Measurements from ENCODE around the gene WAC.
"Not testable (repeated sequence)": the region's sequence is repeated elsewhere in the genome, so short reads cannot be mapped to it uniquely, and the experiment has no call there.

The WAC gene

GRCh38 chr10:28587270-28587969 lies 54.5 kb downstream of the WAC start:
- no peaks in the 10 kb centered on the region for H3K27me3 ChIP-seq (ENCODE audit: insufficient read depth, low read length)
- no peak overlapping the region for H3K27ac ChIP-seq (ENCODE audit: low read depth, low read length)
- no peaks in the 10 kb centered on the region for H3K9me3 ChIP-seq (ENCODE audit: insufficient read depth, low read depth, low read length)
- H3K9ac ChIP-seq (ENCODE audit: low read depth, low read length): no peak overlapping the region
- WGBS: 97% methylated on average over 5 of the region's 5 CpGs
- H3K4me3 ChIP-seq (ENCODE audit: low read length): no peak overlapping the region
- peaks cover 18% of the 10 kb centered on the region for H3K4me1 ChIP-seq (ENCODE audit: insufficient read depth, low read length)
- peaks cover 99% of the 10 kb centered on the region for H3K36me3 ChIP-seq (ENCODE audit: insufficient read depth, low read length)

- Histone ChIP-seq H3K27ac (ENCODE audit: low read depth, low read length) (no peak overlapping the region), H3K4me1 (ENCODE audit: insufficient read depth, low read length) (peaks cover 18% of the 10 kb centered on the region), H3K9me3 (ENCODE audit: insufficient read depth, low read depth, low read length) (no peaks in the 10 kb centered on the region), H3K9ac (ENCODE audit: low read depth, low read length) (no peak overlapping the region), H3K36me3 (ENCODE audit: insufficient read depth, low read length) (peaks cover 99% of the 10 kb centered on the region), H3K27me3 (ENCODE audit: insufficient read depth, low read length) (no peaks in the 10 kb centered on the region), H3K4me3 (ENCODE audit: low read length) (no peak overlapping the region)
- WGBS: 78% methylated on average over 1 of the region's 1 CpG
Measured at GRCh38 chr10:28587970-28588290, 55.0 kb downstream of the WAC start.

GRCh38 chr10:28592953-28593352 lies 60.0 kb downstream of the WAC start:
- Histone ChIP-seq H3K9me3 (ENCODE audit: insufficient read depth, low read depth, low read length) (no peaks in the 10 kb centered on the region), H3K36me3 (ENCODE audit: insufficient read depth, low read length) (peaks cover 99% of the 10 kb centered on the region), H3K4me3 (ENCODE audit: low read length) (no peak overlapping the region), H3K9ac (ENCODE audit: low read depth, low read length) (no peak overlapping the region), H3K27ac (ENCODE audit: low read depth, low read length) (no peak overlapping the region), H3K4me1 (ENCODE audit: insufficient read depth, low read length) (peaks cover 18% of the 10 kb centered on the region; the same call in 1 of the 2 replicates), H3K27me3 (ENCODE audit: insufficient read depth, low read length) (no peaks in the 10 kb centered on the region)
- WGBS: 97% methylated on average over 1 of the region's 1 CpG

GRCh38 chr10:28593811-28594210 lies 60.9 kb downstream of the WAC start:
- Histone ChIP-seq H3K27me3 (ENCODE audit: insufficient read depth, low read length) (no peaks in the 10 kb centered on the region), H3K4me1 (ENCODE audit: insufficient read depth, low read length) (peaks cover 18% of the 10 kb centered on the region; the same call in 1 of the 2 replicates), H3K27ac (ENCODE audit: low read depth, low read length) (no peak overlapping the region), H3K4me3 (ENCODE audit: low read length) (no peak overlapping the region), H3K36me3 (ENCODE audit: insufficient read depth, low read length) (peaks cover 99% of the 10 kb centered on the region), H3K9ac (ENCODE audit: low read depth, low read length) (no peak overlapping the region), H3K9me3 (ENCODE audit: insufficient read depth, low read depth, low read length) (no peaks in the 10 kb centered on the region)
- 33% methylated on average over 1 of the region's 2 CpGs for WGBS

- Histone ChIP-seq H3K27me3 (ENCODE audit: insufficient read depth, low read length) (no peaks in the 10 kb centered on the region), H3K9me3 (ENCODE audit: insufficient read depth, low read depth, low read length) (no peaks in the 10 kb centered on the region), H3K27ac (ENCODE audit: low read depth, low read length) (no peak overlapping the region), H3K4me3 (ENCODE audit: low read length) (no peak overlapping the region), H3K9ac (ENCODE audit: low read depth, low read length) (no peak overlapping the region), H3K36me3 (ENCODE audit: insufficient read depth, low read length) (peaks cover 99% of the 10 kb centered on the region), H3K4me1 (ENCODE audit: insufficient read depth, low read length) (peaks cover 18% of the 10 kb centered on the region; the same call in 1 of the 2 replicates)
- WGBS: 97% methylated on average over 4 of the region's 5 CpGs
Measured at GRCh38 chr10:28594406-28594805, 61.5 kb downstream of the WAC start.

DNA sequence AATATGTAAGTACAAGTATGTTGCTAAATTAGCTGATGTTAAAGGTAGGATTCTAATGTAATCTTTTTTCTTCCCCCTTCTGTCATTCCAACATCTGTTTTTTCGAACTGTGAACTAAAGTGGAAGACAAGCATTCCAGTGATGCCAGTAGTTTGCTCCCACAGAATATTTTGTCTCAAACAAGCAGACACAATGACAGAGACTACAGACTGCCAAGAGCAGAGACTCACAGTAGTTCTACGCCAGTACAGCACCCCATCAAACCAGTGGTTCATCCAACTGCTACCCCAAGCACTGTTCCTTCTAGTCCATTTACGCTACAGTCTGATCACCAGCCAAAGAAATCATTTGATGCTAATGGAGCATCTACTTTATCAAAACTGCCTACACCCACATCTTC lies 62.7 kb downstream of the WAC start:
- WGBS: 92% methylated on average over 3 of the region's 3 CpGs
- no peaks in the 10 kb centered on the region for H3K27me3 ChIP-seq (ENCODE audit: insufficient read depth, low read length)

DNA sequence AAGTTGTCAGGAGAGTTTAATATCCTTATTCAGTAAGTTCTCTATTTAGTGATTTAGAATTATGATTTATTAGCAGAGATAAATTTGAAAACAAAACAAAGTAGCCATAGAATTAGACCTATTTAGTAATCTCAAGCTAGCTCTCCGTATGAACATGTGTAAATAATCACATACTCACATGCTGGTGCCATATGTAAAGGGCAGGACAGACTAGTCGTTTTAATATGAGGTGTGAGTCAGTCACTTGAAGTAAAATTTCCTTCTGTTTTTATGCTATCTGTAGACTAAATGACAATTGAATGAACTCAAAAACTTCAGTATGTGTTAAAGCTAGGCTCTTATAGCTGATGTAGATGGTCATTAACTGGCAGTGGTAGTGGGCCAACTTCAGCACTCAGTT lies 67.1 kb downstream of the WAC start:
- Histone ChIP-seq H3K9me3 (ENCODE audit: insufficient read depth, low read depth, low read length) (no peaks in the 10 kb centered on the region), H3K4me1 (ENCODE audit: insufficient read depth, low read length) (peaks cover 18% of the 10 kb centered on the region; the same call in 1 of the 2 replicates), H3K4me3 (ENCODE audit: low read length) (no peak overlapping the region), H3K27me3 (ENCODE audit: insufficient read depth, low read length) (no peaks in the 10 kb centered on the region), H3K27ac (ENCODE audit: low read depth, low read length) (no peak overlapping the region), H3K9ac (ENCODE audit: low read depth, low read length) (no peak overlapping the region), H3K36me3 (ENCODE audit: insufficient read depth, low read length) (peaks cover 98% of the 10 kb centered on the region)
- WGBS: 100% methylated on average over 2 of the region's 2 CpGs

More for the DNA sequence above, 62.7 kb downstream of the WAC start:
- Histone ChIP-seq H3K27ac (ENCODE audit: low read depth, low read length) (no peak overlapping the region), H3K36me3 (ENCODE audit: insufficient read depth, low read length) (peaks cover 99% of the 10 kb centered on the region), H3K9me3 (ENCODE audit: insufficient read depth, low read depth, low read length) (no peaks in the 10 kb centered on the region), H3K9ac (ENCODE audit: low read depth, low read length) (no peak overlapping the region), H3K4me1 (ENCODE audit: insufficient read depth, low read length) (peaks cover 18% of the 10 kb centered on the region; the same call in 1 of the 2 replicates), H3K4me3 (ENCODE audit: low read length) (no peak overlapping the region)

DNA sequence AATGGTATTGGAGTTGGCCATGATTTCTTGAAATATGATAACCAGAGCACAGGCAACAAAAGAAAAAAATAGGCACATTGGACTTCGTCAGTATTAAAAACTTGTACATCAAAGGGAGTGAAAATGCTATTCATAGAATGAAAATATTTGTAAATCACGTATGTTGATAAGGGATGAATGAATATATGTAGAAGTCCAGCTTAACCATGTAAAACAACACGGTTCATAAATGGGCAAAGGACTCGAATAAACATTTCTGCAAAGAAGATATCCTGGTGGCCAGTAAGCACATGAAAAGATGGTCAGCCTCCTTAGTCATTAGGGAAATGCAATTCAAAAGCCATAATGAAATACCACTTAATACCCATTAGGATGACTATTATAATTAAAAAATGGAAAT lies 68.1 kb downstream of the WAC start:
- Histone ChIP-seq H3K9me3 (ENCODE audit: insufficient read depth, low read depth, low read length) (no peaks in the 10 kb centered on the region), H3K4me3 (ENCODE audit: low read length) (no peak overlapping the region), H3K4me1 (ENCODE audit: insufficient read depth, low read length) (peaks cover 14% of the 10 kb centered on the region; the same call in 1 of the 2 replicates), H3K9ac (ENCODE audit: low read depth, low read length) (no peak overlapping the region), H3K36me3 (ENCODE audit: insufficient read depth, low read length) (peaks cover 98% of the 10 kb centered on the region), H3K27ac (ENCODE audit: low read depth, low read length) (no peak overlapping the region), H3K27me3 (ENCODE audit: insufficient read depth, low read length) (no peaks in the 10 kb centered on the region)
- 92% methylated on average over 4 of the region's 4 CpGs for WGBS

GRCh38 chr10:28604567-28605536 lies 71.9 kb downstream of the WAC start:
- no peak overlapping the region for H3K4me3 ChIP-seq (ENCODE audit: low read length)
- H3K9ac ChIP-seq (ENCODE audit: low read depth, low read length): no peak overlapping the region
- no peaks in the 10 kb centered on the region for H3K9me3 ChIP-seq (ENCODE audit: insufficient read depth, low read depth, low read length)
- 86% methylated on average over 10 of the region's 12 CpGs for WGBS
- H3K27ac ChIP-seq (ENCODE audit: low read depth, low read length): no peak overlapping the region
- H3K27me3 ChIP-seq (ENCODE audit: insufficient read depth, low read length): no peaks in the 10 kb centered on the region
- peaks cover 98% of the 10 kb centered on the region for H3K36me3 ChIP-seq (ENCODE audit: insufficient read depth, low read length)
- no peaks in the 10 kb centered on the region for H3K4me1 ChIP-seq (ENCODE audit: insufficient read depth, low read length)

GRCh38 chr10:28606568-28606967 lies 73.7 kb downstream of the WAC start:
- peaks cover 98% of the 10 kb centered on the region for H3K36me3 ChIP-seq (ENCODE audit: insufficient read depth, low read length)
- 100% methylated on average over 1 of the region's 2 CpGs for WGBS
- no peak overlapping the region for H3K9ac ChIP-seq (ENCODE audit: low read depth, low read length)
- H3K4me1 ChIP-seq (ENCODE audit: insufficient read depth, low read length): no peaks in the 10 kb centered on the region
- no peaks in the 10 kb centered on the region for H3K27me3 ChIP-seq (ENCODE audit: insufficient read depth, low read length)
- no peak overlapping the region for H3K4me3 ChIP-seq (ENCODE audit: low read length)
- H3K27ac ChIP-seq (ENCODE audit: low read depth, low read length): no peak overlapping the region
- H3K9me3 ChIP-seq (ENCODE audit: insufficient read depth, low read depth, low read length): no peaks in the 10 kb centered on the region

DNA sequence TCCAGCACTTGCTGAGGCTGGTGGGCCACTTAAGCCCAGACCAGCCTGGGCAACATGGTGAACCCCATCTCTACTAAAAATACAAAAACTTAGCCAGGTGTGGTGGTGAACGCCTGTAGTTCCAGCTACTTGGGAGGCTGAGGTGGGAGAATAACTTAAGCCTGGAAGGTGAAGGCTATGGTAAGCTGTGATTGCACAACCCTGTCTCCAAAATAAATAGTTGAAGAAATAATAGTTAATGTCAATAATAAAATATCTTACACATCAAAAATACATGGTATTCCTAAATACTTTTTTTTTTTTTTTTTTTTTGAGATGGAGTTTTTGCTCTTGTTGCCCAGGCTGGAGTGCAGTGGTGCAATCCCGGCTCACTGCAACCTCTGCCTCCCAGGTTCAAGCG lies 76.7 kb downstream of the WAC start:
- not testable (repeated sequence) for H3K4me3 ChIP-seq (ENCODE audit: low read length); H3K9ac ChIP-seq (ENCODE audit: low read depth, low read length); H3K4me1 ChIP-seq (ENCODE audit: insufficient read depth, low read length); H3K27me3 ChIP-seq (ENCODE audit: insufficient read depth, low read length); H3K27ac ChIP-seq (ENCODE audit: low read depth, low read length); H3K9me3 ChIP-seq (ENCODE audit: insufficient read depth, low read depth, low read length)
- WGBS: 80% methylated on average over 3 of the region's 3 CpGs
- peaks cover 98% of the 10 kb centered on the region for H3K36me3 ChIP-seq (ENCODE audit: insufficient read depth, low read length)
